ENCODE data around the gene SDF2L1. TPM values are rescaled to one million over a fixed set of nuclear protein-coding genes. Genes with fewer than 3 reads are reported as not detected.
"Not testable (repeated sequence)": the region's sequence is repeated elsewhere in the genome, so short reads cannot be mapped to it uniquely, and the experiment has no call there.

Gene SDF2L1
- total RNA-seq, 2 experiments from 2014 or later, result 60.5 to 66.8 TPM

DNA sequence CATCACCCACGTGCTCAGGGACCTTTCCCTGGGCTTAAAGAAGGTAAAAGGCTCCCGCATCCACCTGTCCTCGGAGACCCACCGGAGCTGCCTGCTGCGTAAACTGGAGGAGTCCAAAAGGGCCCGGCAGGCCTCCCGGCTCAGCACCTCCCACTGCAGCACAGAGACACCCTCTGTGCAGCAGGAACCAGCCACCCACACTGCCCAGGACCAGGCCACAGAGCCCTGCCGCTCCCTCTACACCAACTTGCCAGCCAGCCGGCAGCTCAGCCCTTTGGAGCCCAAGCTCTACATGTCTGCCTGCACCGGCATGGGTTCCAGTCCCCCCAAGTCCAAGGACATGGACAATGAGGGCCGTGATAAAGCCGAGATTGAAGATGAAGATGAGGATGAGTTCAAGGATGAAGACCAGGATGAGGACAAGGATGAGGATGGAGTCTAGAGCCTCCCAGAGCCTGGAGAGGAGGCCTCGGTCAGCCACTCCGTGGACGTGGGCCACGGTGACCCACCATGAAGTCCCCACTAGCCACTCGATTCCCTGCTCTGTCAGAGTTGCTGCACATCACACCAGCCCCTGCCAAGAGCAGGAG, 5.4 kb upstream of the SDF2L1 start:
- Histone ChIP-seq H3K27ac (ENCODE audit: low read depth, low read length, poor library complexity, severe bottlenecking) (no peak overlapping the region), H2AFZ (ENCODE audit: low read length) (no peak overlapping the region), H3K79me2 (ENCODE audit: insufficient read depth, low read depth, low read length) (no peaks in the 10 kb centered on the region), H3K4me1 (ENCODE audit: insufficient read depth, low read length, poor library complexity, severe bottlenecking) (peaks cover 22% of the 10 kb centered on the region), H4K20me1 (ENCODE audit: insufficient read depth, low read length) (no peaks in the 10 kb centered on the region), H3K4me2 (ENCODE audit: low read length) (no peak overlapping the region), H3K4me3 (ENCODE audit: low read depth, low read length, poor library complexity, severe bottlenecking) (no peak overlapping the region), H3K36me3 (ENCODE audit: insufficient read depth, low read length) (no peaks in the 10 kb centered on the region), H3K9me2 (ENCODE audit: insufficient read depth, low read length) (no peaks in the 10 kb centered on the region), H3K9me3 (ENCODE audit: low read length) (no peaks in the 10 kb centered on the region)
- ChIA-PET POLR2A (interaction anchor here (1.3 kb wide), 1 partner anchor 10 kb away, joined by 3 read pairs; no protein-coding TSS in a partner anchor), CTCF (ENCODE audit: unreplicated experiment) (no interaction called here)
- no TSS peak for BruUV-seq (replicated peaks)
- intact Hi-C loops (cut with micrococcal nuclease; ENCODE audit: unreplicated experiment), result no loop called here
- no peak for DNase-seq (ENCODE audit: low spot score)
- no peak for TF ChIP-seq CTCF (conservative IDR thresholded peaks at IDR 0.05; ENCODE audit: low read length)
- TF ChIP-seq EZH2phosphoT487 (IDR thresholded peaks at IDR 0.05; ENCODE audit: borderline replicate concordance, low read depth, low read length), result no peak

GRCh38 chr22:21637450-21637849, 4.7 kb upstream of the SDF2L1 start:
- peaks cover 17% of the 10 kb centered on the region for H3K4me1 ChIP-seq (ENCODE audit: insufficient read depth, low read length, poor library complexity, severe bottlenecking)
- intact Hi-C loops (cut with micrococcal nuclease; ENCODE audit: unreplicated experiment); H3K27ac ChIP-seq (ENCODE audit: low read depth, low read length, poor library complexity, severe bottlenecking); H3K36me3 ChIP-seq (ENCODE audit: insufficient read depth, low read length); H4K20me1 ChIP-seq (ENCODE audit: insufficient read depth, low read length); H2AFZ ChIP-seq (ENCODE audit: low read length); BruUV-seq (replicated peaks); CTCF ChIA-PET (ENCODE audit: unreplicated experiment); H3K4me3 ChIP-seq (ENCODE audit: low read depth, low read length, poor library complexity, severe bottlenecking); DNase-seq (ENCODE audit: low spot score); H3K79me2 ChIP-seq (ENCODE audit: insufficient read depth, low read depth, low read length); H3K9me3 ChIP-seq (ENCODE audit: low read length); H3K9me2 ChIP-seq (ENCODE audit: insufficient read depth, low read length); H3K4me2 ChIP-seq (ENCODE audit: low read length): not testable (repeated sequence)
- POLR2A ChIA-PET, result interaction anchor here (1.3 kb wide), 2 partner anchors 9 to 11 kb away, joined by 3 read pairs; no protein-coding TSS in a partner anchor

DNA sequence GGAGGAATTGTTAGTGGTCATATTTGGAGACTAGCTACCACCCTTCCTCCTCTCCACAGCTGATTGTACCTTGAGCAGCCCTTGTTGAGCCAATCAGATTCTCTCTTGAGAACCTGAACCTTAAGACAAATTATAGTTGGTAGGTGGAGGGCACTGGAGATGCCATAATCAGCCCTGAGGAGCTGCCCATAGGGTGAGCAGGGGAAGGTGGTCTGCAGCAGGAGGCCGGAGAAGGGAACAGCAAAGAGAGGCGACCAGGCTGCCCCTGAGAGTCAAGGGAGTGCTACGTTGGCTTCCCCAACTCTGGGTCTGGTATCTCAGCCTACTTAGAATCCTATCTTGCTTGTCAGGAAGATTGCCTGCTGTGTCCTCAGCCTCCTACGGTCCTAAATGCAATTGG, 2.7 kb upstream of the SDF2L1 start:
- H3K4me3 ChIP-seq (ENCODE audit: low read depth, low read length, poor library complexity, severe bottlenecking), result no peak overlapping the region
- H3K4me2 ChIP-seq (ENCODE audit: low read length), result no peak overlapping the region
- no peak overlapping the region for H2AFZ ChIP-seq (ENCODE audit: low read length)
- peaks cover 14% of the 10 kb centered on the region for H3K4me1 ChIP-seq (ENCODE audit: insufficient read depth, low read length, poor library complexity, severe bottlenecking)
- no peaks in the 10 kb centered on the region for H3K36me3 ChIP-seq (ENCODE audit: insufficient read depth, low read length)
- no peaks in the 10 kb centered on the region for H4K20me1 ChIP-seq (ENCODE audit: insufficient read depth, low read length)
- H3K9me2 ChIP-seq (ENCODE audit: insufficient read depth, low read length), result no peaks in the 10 kb centered on the region
- no TSS peak for BruUV-seq (replicated peaks)
- intact Hi-C loops (cut with micrococcal nuclease; ENCODE audit: unreplicated experiment), result no loop called here
- no peak for DNase-seq (ENCODE audit: low spot score)
- H3K79me2 ChIP-seq (ENCODE audit: insufficient read depth, low read depth, low read length), result no peaks in the 10 kb centered on the region; the same call in 1 of the 2 replicates
- POLR2A ChIA-PET, result interaction anchor here (0.6 kb wide), 1 partner anchor 23 kb away, joined by 4 read pairs; no protein-coding TSS in a partner anchor
- CTCF ChIA-PET (ENCODE audit: unreplicated experiment), result no interaction called here
- no peaks in the 10 kb centered on the region for H3K9me3 ChIP-seq (ENCODE audit: low read length)
- H3K27ac ChIP-seq (ENCODE audit: low read depth, low read length, poor library complexity, severe bottlenecking), result no peak overlapping the region
- TF ChIP-seq CTCF (conservative IDR thresholded peaks at IDR 0.05; ENCODE audit: low read length), result no peak
- TF ChIP-seq EZH2phosphoT487 (IDR thresholded peaks at IDR 0.05; ENCODE audit: borderline replicate concordance, low read depth, low read length), result no peak
